ENCODE data around the gene ASIC3. TPM values are rescaled to one million over a fixed set of nuclear protein-coding genes. Genes with fewer than 3 reads are reported as not detected.

Gene ASIC3
- total and polyA plus RNA-seq, 2 of the 4 experiments (the other 2 are of a cell fraction), result 0.74 TPM; not detected in 1

DNA sequence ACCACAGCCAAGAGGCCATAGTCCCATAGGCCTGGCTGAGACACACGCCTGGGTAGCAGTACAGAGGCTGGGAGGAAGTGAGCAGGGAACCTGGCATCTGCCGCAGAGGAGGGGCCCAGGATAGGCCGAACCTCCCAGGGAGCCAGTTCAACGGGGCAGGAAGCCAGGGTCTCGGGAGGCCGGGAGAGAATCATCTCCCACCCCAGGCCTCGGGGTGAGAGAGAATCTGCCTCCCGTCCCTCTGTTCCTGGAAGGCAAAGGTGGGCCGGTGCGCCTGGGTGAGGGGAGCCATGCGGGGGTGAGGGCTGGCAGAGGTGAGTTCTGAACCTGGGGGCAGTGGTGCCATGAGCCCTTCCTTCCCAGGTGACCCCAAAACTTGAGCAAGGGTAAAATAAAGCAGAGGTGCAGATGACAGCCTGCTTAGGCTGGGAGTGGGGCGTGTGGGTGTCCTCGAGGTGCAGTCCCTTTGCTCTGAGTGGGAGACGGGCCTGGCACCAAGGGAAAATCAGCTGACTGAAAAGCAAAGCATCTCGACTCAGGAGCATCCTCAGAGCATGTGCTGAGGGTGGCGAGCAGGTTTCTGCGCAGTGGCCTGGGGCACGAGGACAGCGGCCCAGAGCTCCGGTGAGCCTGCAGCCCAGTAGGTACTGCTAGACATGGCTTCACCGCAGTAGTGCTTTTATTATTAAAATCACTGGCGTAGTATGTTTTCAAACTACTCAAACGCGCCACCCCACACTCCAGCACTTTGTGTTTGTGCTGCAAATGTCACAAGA is 53.5 kb downstream of the ASIC3 start:
- dilution Hi-C loops (cut with HindIII; ENCODE audit: low sequenced_read_pairs, unreplicated experiment), result no loop called here
- in situ Hi-C loops (cut with MboI; ENCODE audit: low sequenced_read_pairs), result loop anchor here (10.0 to 25.0 kb wide), 2 partner anchors 197 to 315 kb away; no protein-coding TSS in a partner anchor
- H3K4me3 ChIP-seq (ENCODE audit: insufficient read depth, low read depth, low read length), result no peak overlapping the region

More for the DNA sequence above, 53.5 kb downstream of the ASIC3 start:
- ATAC-seq (ENCODE audit: low read depth), result no peak
- WGBS, 2 experiments (ENCODE audit: extremely low coverage in 2 of 2, insufficient read length in 1 of 2), result 97% methylated on average over 5 of the region's 24 CpGs; no CpG with 5 or more reads in 1 of the 2 experiments
- ChIA-PET POLR2A (ENCODE audit: unreplicated experiment) (no interaction called here), CTCF (no interaction called here)
- Histone ChIP-seq H3K4me2 (ENCODE audit: low read depth, low read length) (no peak overlapping the region), H2BK120ac (ENCODE audit: low read depth, low read length) (no peak overlapping the region), H3K56ac (ENCODE audit: extremely low read depth, insufficient read depth, low read length) (no peak overlapping the region), H3K23ac (ENCODE audit: low read depth, low read length) (no peak overlapping the region), H3K27ac (ENCODE audit: insufficient read depth, low read length) (no peak overlapping the region), H3K18ac (ENCODE audit: low read depth, low read length) (no peak overlapping the region), H3K27me3 (ENCODE audit: control insufficient read depth, insufficient read depth, low read length) (no peaks in the 10 kb centered on the region), H3K36me3 (ENCODE audit: control insufficient read depth, insufficient read depth, low read length) (peaks cover 6% of the 10 kb centered on the region), H3K14ac (replicated peaks; ENCODE audit: low read depth, low read length) (no peak overlapping the region), H2BK5ac (ENCODE audit: low read depth, low read length, poor library complexity, severe bottlenecking) (no peak overlapping the region), H2AK9ac (replicated peaks; ENCODE audit: low read depth, low read length, poor library complexity) (no peak overlapping the region), H2AK5ac (ENCODE audit: low read depth, low read length) (no peak overlapping the region), H3K9me3 (ENCODE audit: control insufficient read depth, insufficient read depth, low read length) (no peaks in the 10 kb centered on the region), H4K20me1 (ENCODE audit: insufficient read depth, low read length) (peaks cover 85% of the 10 kb centered on the region), H3K4me1 (ENCODE audit: control insufficient read depth, insufficient read depth, low read length) (peaks cover 8% of the 10 kb centered on the region), H2BK20ac (ENCODE audit: low read depth, low read length) (no peak overlapping the region), H4K8ac (ENCODE audit: low read depth in 2 of 2, low read length in 2 of 2) (no peak overlapping the region), H3K79me1 (ENCODE audit: low read depth in 1 of 2, low read length in 2 of 2) (peaks cover 20 to 91% of the 10 kb centered on the region in 2 experiments), H3K9me1 (ENCODE audit: insufficient read depth, low read length) (peaks cover 4% of the 10 kb centered on the region; the same call in 1 of the 2 replicates), H2BK15ac (ENCODE audit: low read depth, low read length) (no peak overlapping the region), H2AFZ (replicated peaks; ENCODE audit: low read length, poor library complexity) (no peak overlapping the region), H3K4ac (ENCODE audit: low read depth, low read length) (no peak overlapping the region), H4K91ac (ENCODE audit: insufficient read depth, low read depth, low read length) (no peak overlapping the region), H3K9ac (ENCODE audit: low read depth, low read length) (no peak overlapping the region), H4K5ac (ENCODE audit: low read depth, low read length) (no peak overlapping the region)
- intact Hi-C loops (cut with micrococcal nuclease), result no loop called here
- no peak for DNase-seq
- TF ChIP-seq, protein P1, sequence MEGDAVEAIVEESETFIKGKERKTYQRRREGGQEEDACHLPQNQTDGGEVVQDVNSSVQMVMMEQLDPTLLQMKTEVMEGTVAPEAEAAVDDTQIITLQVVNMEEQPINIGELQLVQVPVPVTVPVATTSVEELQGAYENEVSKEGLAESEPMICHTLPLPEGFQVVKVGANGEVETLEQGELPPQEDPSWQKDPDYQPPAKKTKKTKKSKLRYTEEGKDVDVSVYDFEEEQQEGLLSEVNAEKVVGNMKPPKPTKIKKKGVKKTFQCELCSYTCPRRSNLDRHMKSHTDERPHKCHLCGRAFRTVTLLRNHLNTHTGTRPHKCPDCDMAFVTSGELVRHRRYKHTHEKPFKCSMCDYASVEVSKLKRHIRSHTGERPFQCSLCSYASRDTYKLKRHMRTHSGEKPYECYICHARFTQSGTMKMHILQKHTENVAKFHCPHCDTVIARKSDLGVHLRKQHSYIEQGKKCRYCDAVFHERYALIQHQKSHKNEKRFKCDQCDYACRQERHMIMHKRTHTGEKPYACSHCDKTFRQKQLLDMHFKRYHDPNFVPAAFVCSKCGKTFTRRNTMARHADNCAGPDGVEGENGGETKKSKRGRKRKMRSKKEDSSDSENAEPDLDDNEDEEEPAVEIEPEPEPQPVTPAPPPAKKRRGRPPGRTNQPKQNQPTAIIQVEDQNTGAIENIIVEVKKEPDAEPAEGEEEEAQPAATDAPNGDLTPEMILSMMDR (conservative IDR thresholded peaks at IDR 0.05; ENCODE audit: low read depth, low read length), result no peak
- TF ChIP-seq RFX5 (IDR thresholded peaks at IDR 0.05; ENCODE audit: low read depth, low read length), result no peak
- no peak for TF ChIP-seq CHD1 (IDR thresholded peaks at IDR 0.05; ENCODE audit: low read depth, low read length)
- no peak for TF ChIP-seq POLR2A (IDR thresholded peaks at IDR 0.05; ENCODE audit: low read depth, low read length)
- TF ChIP-seq MXI1 (IDR thresholded peaks at IDR 0.05; ENCODE audit: borderline replicate concordance, low read depth, low read length), result no peak
- TF ChIP-seq CEBPB (IDR thresholded peaks at IDR 0.05; ENCODE audit: low read depth, low read length), result no peak
- no peak for TF ChIP-seq NFE2L2 (IDR thresholded peaks at IDR 0.05; ENCODE audit: low read depth, low read length)
- no TSS peak for BruUV-seq (replicated peaks)

Other genes starting within 250 kb of the ASIC3 start
- gene TMEM176B, start 248.2 kb upstream of the ASIC3 start, total RNA-seq (2012; rRNA removed), result not detected in 2 replicates
- not detected in 2 replicates for gene TMEM176B, start 248.2 kb upstream of the ASIC3 start, polyA plus RNA-seq (2012; rRNA removed)
- not detected in 2 replicates for gene TMEM176A, start 247.8 kb upstream of the ASIC3 start, total RNA-seq (2012; rRNA removed)
- gene TMEM176A, start 247.8 kb upstream of the ASIC3 start, polyA plus RNA-seq (2012; rRNA removed), result not detected in 2 replicates
- gene AOC1, start 196.0 kb upstream of the ASIC3 start, total RNA-seq (2012; rRNA removed), result not detected in 2 replicates
- not detected in 2 replicates for gene AOC1, start 196.0 kb upstream of the ASIC3 start, polyA plus RNA-seq (2012; rRNA removed)
- 0.56 and 0.90 TPM in 2 replicates for gene KCNH2, start 70.2 kb upstream of the ASIC3 start, total RNA-seq (2012; rRNA removed)
- gene KCNH2, start 70.2 kb upstream of the ASIC3 start, polyA plus RNA-seq (2012; rRNA removed), result 1.6 and 2.1 TPM in 2 replicates
- 0.28 and 0.72 TPM in 2 replicates for gene NOS3, start 57.5 kb upstream of the ASIC3 start, total RNA-seq (2012; rRNA removed)
- 2.0 and 2.9 TPM in 2 replicates for gene NOS3, start 57.5 kb upstream of the ASIC3 start, polyA plus RNA-seq (2012; rRNA removed)
- gene ATG9B, start 24.0 kb upstream of the ASIC3 start, total RNA-seq (2012; rRNA removed), result 0.18 TPM in 1 of 2 replicates, not detected in the other
- 0.91 and 1.1 TPM in 2 replicates for gene ATG9B, start 24.0 kb upstream of the ASIC3 start, polyA plus RNA-seq (2012; rRNA removed)
- gene ABCB8, start 20.1 kb upstream of the ASIC3 start, total RNA-seq (2012; rRNA removed), result 14.7 and 16.3 TPM in 2 replicates
- gene ABCB8, start 20.1 kb upstream of the ASIC3 start, polyA plus RNA-seq (2012; rRNA removed), result 26.8 and 27.5 TPM in 2 replicates
- gene CDK5, start 9.4 kb downstream of the ASIC3 start, total RNA-seq (2012; rRNA removed), result 22.4 and 24.7 TPM in 2 replicates
- 34.8 and 45.6 TPM in 2 replicates for gene CDK5, start 9.4 kb downstream of the ASIC3 start, polyA plus RNA-seq (2012; rRNA removed)
- 25.3 and 29.6 TPM in 2 replicates for gene SLC4A2, start 11.1 kb downstream of the ASIC3 start, total RNA-seq (2012; rRNA removed)
- 91.0 and 112 TPM in 2 replicates for gene SLC4A2, start 11.1 kb downstream of the ASIC3 start, polyA plus RNA-seq (2012; rRNA removed)
- gene FASTK, start 32.3 kb downstream of the ASIC3 start, total RNA-seq (2012; rRNA removed), result 41.9 and 53.8 TPM in 2 replicates
- 115 and 127 TPM in 2 replicates for gene FASTK, start 32.3 kb downstream of the ASIC3 start, polyA plus RNA-seq (2012; rRNA removed)
- gene TMUB1, start 35.0 kb downstream of the ASIC3 start, total RNA-seq (2012; rRNA removed), result 6.8 and 7.8 TPM in 2 replicates
- gene TMUB1, start 35.0 kb downstream of the ASIC3 start, polyA plus RNA-seq (2012; rRNA removed), result 29.8 and 38.3 TPM in 2 replicates
- 33.3 and 35.3 TPM in 2 replicates for gene AGAP3, start 37.9 kb downstream of the ASIC3 start, total RNA-seq (2012; rRNA removed)
- 93.9 and 99.5 TPM in 2 replicates for gene AGAP3, start 37.9 kb downstream of the ASIC3 start, polyA plus RNA-seq (2012; rRNA removed)
- gene GBX1, start 119.2 kb downstream of the ASIC3 start, total RNA-seq (2012; rRNA removed), result not detected in 2 replicates
- not detected in 2 replicates for gene GBX1, start 119.2 kb downstream of the ASIC3 start, polyA plus RNA-seq (2012; rRNA removed)
- gene ASB10, start 138.7 kb downstream of the ASIC3 start, total RNA-seq (2012; rRNA removed), result not detected in 2 replicates
- gene ASB10, start 138.7 kb downstream of the ASIC3 start, polyA plus RNA-seq (2012; rRNA removed), result not detected in 2 replicates
- gene H2BK1, start 162.0 kb downstream of the ASIC3 start, total RNA-seq (2012; rRNA removed), result not detected in 2 replicates
- gene H2BK1, start 162.0 kb downstream of the ASIC3 start, polyA plus RNA-seq (2012; rRNA removed), result not detected in 2 replicates
- 100 and 103 TPM in 2 replicates for gene ABCF2, start 178.7 kb downstream of the ASIC3 start, total RNA-seq (2012; rRNA removed)
- gene ABCF2, start 178.7 kb downstream of the ASIC3 start, polyA plus RNA-seq (2012; rRNA removed), result 40.3 and 46.2 TPM in 2 replicates
- 26.2 and 26.9 TPM in 2 replicates for gene CHPF2, start 184.0 kb downstream of the ASIC3 start, total RNA-seq (2012; rRNA removed)
- gene CHPF2, start 184.0 kb downstream of the ASIC3 start, polyA plus RNA-seq (2012; rRNA removed), result 77.0 and 80.0 TPM in 2 replicates
- 33.1 and 37.5 TPM in 2 replicates for gene SMARCD3, start 200.2 kb downstream of the ASIC3 start, total RNA-seq (2012; rRNA removed)
- gene SMARCD3, start 200.2 kb downstream of the ASIC3 start, polyA plus RNA-seq (2012; rRNA removed), result 43.8 and 48.5 TPM in 2 replicates

Data from IMR-90 (cell line).